T-cell (primary cell): Measurements from ENCODE around the gene KRTAP5-3. TPM values are rescaled to one million over a fixed set of nuclear protein-coding genes. Genes with fewer than 3 reads are reported as not detected.

Experiments
- ATAC-seq, 4 experiments: fragments of 200-7000 bp in 3 of 4; fragments of 150-1000 bp in 1 of 4; cut with Tn5 transposase; replicated peaks in 1 of 4; 1 replicate in 3 of 4; 2 replicates in 1 of 4; pipeline ENCODE4 v1.10.0; 2021; ENCODE audit warnings: moderate library complexity in 3 of 4, mild to moderate bottlenecking in 2 of 4, moderate number of reproducible peaks in 1 of 4
- CTCF ChIA-PET, 2 donors: fragments of 300-600 bp; sonication (Branson Sonifier 250); formaldehyde crosslinking; loops; one replicate each; lab custom pipeline; 2022; ENCODE audit warnings: antibody characterized with exemption in 2 of 2; lab: Charles Lee
- POLR2A ChIA-PET, 2 donors: fragments of 300-600 bp; sonication (Branson Sonifier 250); formaldehyde crosslinking; loops; one replicate each; lab custom pipeline; 2022; ENCODE audit warnings: antibody characterized with exemption in 2 of 2; lab: Charles Lee
- DNase-seq, 35 experiments: peaks; one replicate each; pipeline versions ENCODE4 v3.0.0 to v3.0.0-alpha.2; 2013 to 2023
- H3K27ac ChIP-seq: one replicate; pipeline ENCODE4 v1.5.1; 2013; ENCODE audit warnings: low read length
- H3K27me3 ChIP-seq, 2 experiments: replicated peaks in 1 of 2; 1 replicate in 1 of 2; 2 replicates in 1 of 2; pipeline versions ENCODE4 v1.6.1 to v1.7.0; 2013; ENCODE audit warnings: low read length in 1 of 2, mixed read lengths in 1 of 2; ENCODE audit not compliant: control insufficient read depth in 2 of 2, insufficient read depth in 2 of 2; ENCODE audit errors: extremely low read depth in 1 of 2
- H3K36me3 ChIP-seq, 2 donors: 1 replicate in 1 of 2; 2 replicates in 1 of 2; pipeline versions ENCODE4 v1.6.1 to v1.7.0; 2013; ENCODE audit warnings: low read length in 1 of 2; ENCODE audit not compliant: control insufficient read depth in 2 of 2, insufficient read depth in 1 of 2; ENCODE audit errors: extremely low read depth in 1 of 2
- H3K4me1 ChIP-seq, 2 experiments: 1 replicate in 1 of 2; 2 replicates in 1 of 2; pipeline versions ENCODE4 v1.6.1 to v1.7.0; 2013; ENCODE audit warnings: low read length in 2 of 2, mixed read lengths in 1 of 2; ENCODE audit not compliant: insufficient read depth in 2 of 2, control insufficient read depth in 1 of 2; ENCODE audit errors: extremely low read depth in 1 of 2
- H3K4me3 ChIP-seq, 2 donors: 1 replicate in 1 of 2; 2 replicates in 1 of 2; pipeline versions ENCODE4 v1.5.1 to v1.7.0; 2013; ENCODE audit warnings: mild to moderate bottlenecking in 2 of 2, low read length in 1 of 2, moderate library complexity in 1 of 2; ENCODE audit not compliant: control insufficient read depth in 1 of 2; ENCODE audit errors: extremely low read depth in 1 of 2
- H3K9me3 ChIP-seq: 2 replicates; pipeline ENCODE4 v1.7.0; 2013
- H3K27ac Mint-ChIP-seq, 2 donors: one replicate each; pipeline ENCODE4 v1.8.0; 2020 to 2021; ENCODE audit warnings: mild to moderate bottlenecking in 2 of 2, mixed read lengths in 2 of 2
- H3K27me3 Mint-ChIP-seq, 2 donors: one replicate each; pipeline ENCODE4 v1.8.0; 2021 to 2022; ENCODE audit warnings: mixed read lengths in 2 of 2
- H3K36me3 Mint-ChIP-seq: one replicate; pipeline ENCODE4 v1.8.0; 2021; ENCODE audit warnings: mixed read lengths
- H3K4me1 Mint-ChIP-seq, 3 donors: one replicate each; pipeline ENCODE4 v1.8.0; 2020 to 2022; ENCODE audit warnings: mixed read lengths in 3 of 3, mild to moderate bottlenecking in 1 of 3
- H3K4me3 Mint-ChIP-seq, 3 donors: one replicate each; pipeline ENCODE4 v1.8.0; 2020 to 2022; ENCODE audit warnings: mild to moderate bottlenecking in 3 of 3, mixed read lengths in 3 of 3, moderate library complexity in 3 of 3
- H3K9me3 Mint-ChIP-seq, 3 donors: one replicate each; pipeline ENCODE4 v1.8.0; 2020 to 2022; ENCODE audit warnings: mixed read lengths in 3 of 3
- WGBS: methylation state at CpG from one replicate; pipeline ENCODE4 v1.1.5; 2013; ENCODE audit warnings: missing lambda C conversion rate; ENCODE audit not compliant: insufficient coverage; 5-methylcytosine and 5-hydroxymethylcytosine counted together
- total RNA-seq, 35 experiments: library from RNA in 6 of 35; stranded (reverse) in 6 of 35; fragments of 120-200 nt in 1 of 35; gene quantifications; one replicate each; pipeline versions ENCODE4 v1.2.1 to v1.2.4 and lab custom pipeline; 2013 to 2026

The KRTAP5-3 gene
- total RNA-seq, 5 donors from 2014 or later (not counting 1 experiment from before 2014, with no cell fraction given), result not detected

GRCh38 chr11:1561266-1561665 is 47.0 kb downstream of the KRTAP5-3 start:
- DNase-seq, result no peak
- Mint-ChIP-seq H3K4me3 (no peak overlapping the region), H3K36me3 (peaks cover 10% of the 10 kb centered on the region)

GRCh38 chr11:1560649-1561251 is 47.5 kb downstream of the KRTAP5-3 start:
- Mint-ChIP-seq H3K27ac (no peak overlapping the region), H3K27me3 (no peaks in the 10 kb centered on the region), H3K4me3 (no peak overlapping the region), H3K4me1 (peaks cover 0 to 5% (median 0%) of the 10 kb centered on the region in 3 donors), H3K36me3 (peaks cover 10% of the 10 kb centered on the region), H3K9me3 (no peaks in the 10 kb centered on the region)
- Histone ChIP-seq H3K36me3 (peaks cover 0 to 9% of the 10 kb centered on the region in 2 donors), H3K4me3 (no peak overlapping the region), H3K27ac (no peak overlapping the region), H3K27me3 (peaks cover 0 to 17% of the 10 kb centered on the region in 2 experiments), H3K9me3 (no peaks in the 10 kb centered on the region), H3K4me1 (peaks cover 0 to 8% of the 10 kb centered on the region in 2 experiments)
- CTCF ChIA-PET, result no interaction called here
- no peak for DNase-seq
- WGBS, result 98% methylated on average over 5 of the region's 8 CpGs
- POLR2A ChIA-PET, result interaction anchor here in 1 of 2 donors (0.6 kb wide), 1 partner anchor 1392 kb away, joined by 3 read pairs; no protein-coding TSS in a partner anchor
- ATAC-seq, result no peak

More at GRCh38 chr11:1561266-1561665, 47.0 kb downstream of the KRTAP5-3 start:
- Histone ChIP-seq H3K27me3 (peaks cover 0 to 18% of the 10 kb centered on the region in 2 experiments), H3K4me1 (peaks cover 0 to 8% of the 10 kb centered on the region in 2 experiments), H3K9me3 (no peaks in the 10 kb centered on the region), H3K4me3 (no peak overlapping the region), H3K27ac (no peak overlapping the region), H3K36me3 (peaks cover 0 to 9% of the 10 kb centered on the region in 2 donors)
- Mint-ChIP-seq H3K9me3 (no peaks in the 10 kb centered on the region), H3K27ac (no peak overlapping the region), H3K4me1 (peaks cover 0 to 5% (median 0%) of the 10 kb centered on the region in 3 donors), H3K27me3 (no peaks in the 10 kb centered on the region)
- no peak for ATAC-seq
- POLR2A ChIA-PET, result interaction anchor here in 1 of 2 donors (0.6 kb wide), 1 partner anchor 1392 kb away, joined by 3 read pairs; no protein-coding TSS in a partner anchor
- CTCF ChIA-PET, result no interaction called here
- 91% methylated on average over 15 of the region's 17 CpGs for WGBS

- ATAC-seq, result no peak
- Histone ChIP-seq H3K36me3 (peaks cover 0 to 9% of the 10 kb centered on the region in 2 donors), H3K27me3 (peaks cover 0 to 17% of the 10 kb centered on the region in 2 experiments), H3K9me3 (no peaks in the 10 kb centered on the region), H3K27ac (no peak overlapping the region), H3K4me3 (no peak overlapping the region), H3K4me1 (peaks cover 0 to 8% of the 10 kb centered on the region in 2 experiments)
- H3K27ac Mint-ChIP-seq, result no peak overlapping the region
- peak in 1 of 35 experiments; percentile 16 for DNase-seq
- CTCF ChIA-PET, result interaction anchor here in 1 of 2 donors (0.5 kb wide), 1 partner anchor 859 kb away, joined by 6 read pairs; no protein-coding TSS in a partner anchor
- H3K4me1 Mint-ChIP-seq, result peaks cover 0 to 5% (median 0%) of the 10 kb centered on the region in 3 donors
- peaks cover 10% of the 10 kb centered on the region for H3K36me3 Mint-ChIP-seq
- 87% methylated on average over 10 of the region's 15 CpGs for WGBS
- no peaks in the 10 kb centered on the region for H3K9me3 Mint-ChIP-seq
- POLR2A ChIA-PET, result no interaction called here
- no peak overlapping the region for H3K4me3 Mint-ChIP-seq
- H3K27me3 Mint-ChIP-seq, result no peaks in the 10 kb centered on the region
Measured at GRCh38 chr11:1560002-1560648, 48.1 kb downstream of the KRTAP5-3 start.

GRCh38 chr11:1559111-1559951 is 48.9 kb downstream of the KRTAP5-3 start:
- H3K9me3 Mint-ChIP-seq, result no peaks in the 10 kb centered on the region
- Histone ChIP-seq H3K4me3 (no peak overlapping the region), H3K36me3 (peaks cover 0 to 9% of the 10 kb centered on the region in 2 donors), H3K9me3 (no peaks in the 10 kb centered on the region), H3K4me1 (no peaks in the 10 kb centered on the region), H3K27me3 (peaks cover 0 to 19% of the 10 kb centered on the region in 2 experiments), H3K27ac (no peak overlapping the region)
- ChIA-PET POLR2A (no interaction called here), CTCF (no interaction called here)
- ATAC-seq, result peak in 1 of 4 experiments; percentile 9
- no peak overlapping the region for H3K4me3 Mint-ChIP-seq
- peaks cover 0 to 1% of the 10 kb centered on the region in 2 donors for H3K27me3 Mint-ChIP-seq
- DNase-seq, result peak in 1 of 35 experiments; percentile 31
- H3K27ac Mint-ChIP-seq, result no peak overlapping the region
- peaks cover 10% of the 10 kb centered on the region for H3K36me3 Mint-ChIP-seq
- peaks cover 0 to 5% (median 0%) of the 10 kb centered on the region in 3 donors for H3K4me1 Mint-ChIP-seq
- WGBS, result 71% methylated on average over 23 of the region's 29 CpGs

GRCh38 chr11:1558775-1559110 is 49.5 kb downstream of the KRTAP5-3 start:
- Histone ChIP-seq H3K27me3 (peaks cover 0 to 21% of the 10 kb centered on the region in 2 experiments), H3K4me3 (no peak overlapping the region), H3K36me3 (peaks cover 0 to 9% of the 10 kb centered on the region in 2 donors), H3K9me3 (no peaks in the 10 kb centered on the region), H3K27ac (no peak overlapping the region), H3K4me1 (no peaks in the 10 kb centered on the region)
- CTCF ChIA-PET, result interaction anchor here in 1 of 2 donors (1.6 kb wide), 1 partner anchor 15 kb away, joined by 3 read pairs; no protein-coding TSS in a partner anchor
- no peak for ATAC-seq
- H3K9me3 Mint-ChIP-seq, result no peaks in the 10 kb centered on the region
- H3K36me3 Mint-ChIP-seq, result peaks cover 10% of the 10 kb centered on the region
- peak in 2 of 35 experiments; percentile 13 to 30 for DNase-seq
- POLR2A ChIA-PET, result no interaction called here
- no peak overlapping the region for H3K27ac Mint-ChIP-seq
- no peak overlapping the region for H3K4me3 Mint-ChIP-seq
- H3K27me3 Mint-ChIP-seq, result peaks cover 0 to 3% of the 10 kb centered on the region in 2 donors
- H3K4me1 Mint-ChIP-seq, result peaks cover 0 to 7% (median 0%) of the 10 kb centered on the region in 3 donors
- 80% methylated on average over 5 of the region's 12 CpGs for WGBS
